MG63 (cell line): Measurements from ENCODE around the gene GNRHR. TPM values are rescaled to one million over a fixed set of nuclear protein-coding genes. Genes with fewer than 3 reads are reported as not detected.

Experiments
- total RNA-seq: library from RNA; depleted of rRNA; stranded (reverse); fragments of >200 nt; shearing (Covaris generic); gene quantifications from 2 replicates; pipeline ENCODE4 v1.2.3, GENCODE V29; 2014; ENCODE audit warnings: low replicate concordance; rRNA removed

GNRHR gene
- total RNA-seq, 1 experiment from 2014 or later = not detected

Other genes starting within 250 kb of the GNRHR start
- 4.3 and 6.8 TPM in 2 replicates for gene CENPC, start 208.9 kb downstream of the GNRHR start, total RNA-seq
- gene STAP1, start 195.7 kb downstream of the GNRHR start, total RNA-seq = not detected in 2 replicates
- 55.2 and 100 TPM in 2 replicates for gene UBA6, start 53.2 kb downstream of the GNRHR start, total RNA-seq
- not detected in 2 replicates for gene TMPRSS11D, start 129.6 kb upstream of the GNRHR start, total RNA-seq
- not detected in 2 replicates for gene TMPRSS11A, start 209.1 kb upstream of the GNRHR start, total RNA-seq